Transverse colon (tissue), 4 donors: Measurements from ENCODE around the gene EFR3B. TPM values are rescaled to one million over a fixed set of nuclear protein-coding genes. Genes with fewer than 3 reads are reported as not detected.

Experiments
- DNase-seq: peaks from one replicate; pipeline ENCODE4 v3.0.0-alpha.2; 2019
- H3K27ac ChIP-seq, 4 donors: fragments of 200-600 bp; sonication (generic); 2 replicates each; pipeline ENCODE4 v1.5.1; 2016 to 2018; ENCODE audit warnings: inconsistent platforms in 4 of 4
- H3K27me3 ChIP-seq: fragments of 200-600 bp; sonication (generic); 2 replicates; pipeline ENCODE4 v1.5.1; 2017; ENCODE audit warnings: inconsistent platforms
- H3K36me3 ChIP-seq, 4 donors: fragments of 200-600 bp; sonication (generic); 2 replicates each; pipeline ENCODE4 v1.5.1; 2017 to 2019; ENCODE audit warnings: inconsistent platforms in 4 of 4
- H3K4me1 ChIP-seq, 4 donors: fragments of 200-600 bp; sonication (generic); 2 replicates each; pipeline ENCODE4 v1.5.1; 2017 to 2020; ENCODE audit warnings: inconsistent platforms in 4 of 4
- H3K4me3 ChIP-seq, 4 donors: fragments of 200-600 bp; sonication (generic); 1 replicate in 1 of 4; 2 replicates in 3 of 4; pipeline versions ENCODE4 v1.5.1 to v1.6.1; 2017 to 2019; ENCODE audit warnings: inconsistent platforms in 4 of 4
- H3K9me3 ChIP-seq, 2 donors: fragments of 200-600 bp; sonication (generic); 2 replicates each; pipeline ENCODE4 v1.5.1; 2017 to 2019; ENCODE audit warnings: inconsistent platforms in 2 of 2
- EP300 ChIP-seq: sonication (generic); formaldehyde crosslinking; IDR thresholded peaks from one replicate; pipeline ENCODE4 v1.6.1; 2017; ENCODE audit warnings: antibody characterized with exemption, low read depth
- POLR2A ChIP-seq: fragments of 450-650 bp; IDR thresholded peaks from one replicate; pipeline ENCODE4 v1.6.1; 2016; ENCODE audit warnings: antibody characterized with exemption, mild to moderate bottlenecking, moderate library complexity
- POLR2AphosphoS5 ChIP-seq, 3 donors: sonication (generic); formaldehyde crosslinking; IDR thresholded peaks; one replicate each; pipeline ENCODE4 v1.6.1; 2016; ENCODE audit warnings: antibody characterized with exemption in 3 of 3
- WGBS, 2 donors: methylation state at CpG; one replicate each; pipeline ENCODE4 v1.1.5; 2018; ENCODE audit warnings: low coverage in 1 of 2; 5-methylcytosine and 5-hydroxymethylcytosine counted together
- in situ Hi-C, 4 donors: fragments of 200-750 bp; cut with MboI; loops; one replicate each; pipeline versions ENCODE4 v1.15.0 to v1.15.1; 2017; ENCODE audit warnings: low sequenced_read_pairs in 3 of 4, low pct_ligation_motif_present in 1 of 4, low pct_unique_long_range_greater_than_20kb in 1 of 4
- intact Hi-C: fragments of 100-400 bp; cut with DNase I; formaldehyde crosslinking; loops from one replicate; pipeline ENCODE4 v1.15.1; 2023; ENCODE audit warnings: low total_unique reads
- total RNA-seq, 4 donors: library from RNA; depleted of rRNA; stranded (reverse); fragments of >200 nt; gene quantifications; one replicate each; pipeline ENCODE4 v1.1.0, GENCODE V29; 2016
- TF ChIP-seq, protein P1 (sequence below), 5 experiments: fragments of 200-600 bp in 3 of 5; fragments of 450-650 bp in 2 of 5; sonication (generic) in 3 of 5; IDR thresholded peaks; 1 replicate in 2 of 5; 2 replicates in 3 of 5; pipeline ENCODE4 v1.5.1; 2016 to 2017; ENCODE audit warnings: antibody characterized with exemption in 5 of 5, inconsistent platforms in 3 of 5, mild to moderate bottlenecking in 2 of 5, moderate library complexity in 1 of 5

Gene EFR3B
- total RNA-seq, 4 donors from 2014 or later: under 0.01 to 1.4 (median 0.70) TPM

DNA sequence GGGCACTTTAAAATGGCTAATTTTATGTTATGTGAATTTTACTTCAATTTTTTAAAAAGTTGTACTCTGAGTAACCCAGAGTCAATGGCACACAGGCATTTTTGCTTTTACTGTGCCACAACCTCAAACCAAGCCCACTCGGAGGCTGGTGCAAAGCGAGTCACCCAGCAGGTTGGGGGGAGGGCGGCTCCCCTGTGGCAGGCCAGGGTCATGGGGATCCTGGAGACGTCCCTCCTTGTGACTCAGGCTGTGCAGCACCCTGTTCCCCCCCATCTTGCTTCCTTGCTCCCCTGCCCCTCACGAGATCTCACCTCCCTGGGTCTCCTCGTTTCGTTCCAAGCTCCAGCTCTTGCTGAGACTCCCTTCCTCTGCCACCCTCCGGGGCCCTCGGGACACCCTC, 67.9 kb downstream of the EFR3B start:
- Histone ChIP-seq H3K36me3 (no peaks in the 10 kb centered on the region), H3K4me3 (no peak overlapping the region), H3K27me3 (no peaks in the 10 kb centered on the region), H3K9me3 (no peaks in the 10 kb centered on the region), H3K27ac (no peak overlapping the region), H3K4me1 (peaks cover 0 to 3% (median 0%) of the 10 kb centered on the region in 4 donors)
- in situ Hi-C loops: no loop called here
- TF ChIP-seq POLR2AphosphoS5 (IDR thresholded peaks at IDR 0.05) (no peak), POLR2A (no peak), EP300 (no peak)
- TF ChIP-seq, protein P1, sequence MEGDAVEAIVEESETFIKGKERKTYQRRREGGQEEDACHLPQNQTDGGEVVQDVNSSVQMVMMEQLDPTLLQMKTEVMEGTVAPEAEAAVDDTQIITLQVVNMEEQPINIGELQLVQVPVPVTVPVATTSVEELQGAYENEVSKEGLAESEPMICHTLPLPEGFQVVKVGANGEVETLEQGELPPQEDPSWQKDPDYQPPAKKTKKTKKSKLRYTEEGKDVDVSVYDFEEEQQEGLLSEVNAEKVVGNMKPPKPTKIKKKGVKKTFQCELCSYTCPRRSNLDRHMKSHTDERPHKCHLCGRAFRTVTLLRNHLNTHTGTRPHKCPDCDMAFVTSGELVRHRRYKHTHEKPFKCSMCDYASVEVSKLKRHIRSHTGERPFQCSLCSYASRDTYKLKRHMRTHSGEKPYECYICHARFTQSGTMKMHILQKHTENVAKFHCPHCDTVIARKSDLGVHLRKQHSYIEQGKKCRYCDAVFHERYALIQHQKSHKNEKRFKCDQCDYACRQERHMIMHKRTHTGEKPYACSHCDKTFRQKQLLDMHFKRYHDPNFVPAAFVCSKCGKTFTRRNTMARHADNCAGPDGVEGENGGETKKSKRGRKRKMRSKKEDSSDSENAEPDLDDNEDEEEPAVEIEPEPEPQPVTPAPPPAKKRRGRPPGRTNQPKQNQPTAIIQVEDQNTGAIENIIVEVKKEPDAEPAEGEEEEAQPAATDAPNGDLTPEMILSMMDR (IDR thresholded peaks at IDR 0.05): no peak
- intact Hi-C loops: no loop called here
- no peak for DNase-seq
- WGBS, 2 donors: 89% methylated on average over 5 to 9 of the region's 9 CpGs

DNA sequence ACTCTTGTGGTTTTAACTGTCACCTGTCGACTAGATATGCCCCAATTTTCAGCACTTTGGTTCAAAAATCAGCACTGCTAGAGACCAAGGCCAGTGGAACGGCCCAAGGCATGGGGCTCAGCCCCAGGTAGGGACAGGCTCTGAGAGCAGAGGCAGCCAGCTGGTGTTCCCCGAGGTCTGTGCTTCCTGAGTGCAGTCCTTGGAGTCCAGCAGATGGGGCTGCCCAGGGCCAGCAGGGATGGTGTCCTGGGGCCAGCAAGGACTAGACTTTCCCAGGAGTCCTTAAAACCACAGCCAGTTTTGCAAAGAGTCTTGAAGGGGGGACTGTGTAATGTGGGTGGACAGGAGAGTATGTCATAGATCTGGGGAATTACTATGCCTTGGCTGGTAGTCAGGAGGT, 70.2 kb downstream of the EFR3B start:
- no peak overlapping the region for H3K4me3 ChIP-seq
- H3K27me3 ChIP-seq: no peaks in the 10 kb centered on the region
- intact Hi-C loops (no loop called here), in situ Hi-C loops (no loop called here)
- H3K27ac ChIP-seq: no peak overlapping the region
- WGBS, 2 donors: 91 to 100% methylated on average over 1 to 3 of the region's 3 CpGs
- no peaks in the 10 kb centered on the region for H3K4me1 ChIP-seq
- H3K9me3 ChIP-seq: no peaks in the 10 kb centered on the region
- no peaks in the 10 kb centered on the region for H3K36me3 ChIP-seq
- TF ChIP-seq EP300 (no peak), POLR2AphosphoS5 (IDR thresholded peaks at IDR 0.05) (no peak), POLR2A (no peak)
- TF ChIP-seq, protein P1 (IDR thresholded peaks at IDR 0.05): no peak
- DNase-seq: no peak

DNA sequence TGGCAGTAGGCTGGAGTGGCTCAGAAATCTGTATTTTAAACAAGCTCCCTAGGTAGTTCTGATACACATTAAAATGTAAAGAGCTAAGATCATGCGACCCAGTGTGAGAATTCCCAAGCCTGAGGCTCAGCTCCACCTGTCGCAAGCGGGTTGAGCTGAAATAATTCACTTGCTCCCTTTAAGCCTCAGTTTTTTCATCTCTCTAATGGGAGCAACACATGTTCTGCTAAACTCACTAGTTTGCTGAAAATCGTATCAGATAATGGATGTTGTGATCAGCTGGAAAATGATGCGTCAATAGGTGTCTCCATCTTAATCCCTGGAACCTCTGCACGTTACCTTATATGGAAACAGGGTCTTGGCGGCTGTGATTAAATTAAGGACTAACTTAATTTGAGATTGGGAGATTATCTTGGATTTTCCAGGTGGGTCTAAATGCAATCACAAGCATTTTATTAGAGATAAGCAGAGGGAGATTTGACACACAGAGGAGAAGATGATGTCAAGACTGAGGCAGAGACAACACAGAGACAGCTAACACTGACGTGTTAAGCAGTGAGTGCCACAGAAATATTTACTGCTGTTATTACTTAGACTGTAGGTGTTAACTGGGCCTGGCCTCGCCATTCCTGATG, 73.5 kb downstream of the EFR3B start:
- 82 to 83% methylated on average over 8 to 9 of the region's 9 CpGs for WGBS, 2 donors
- in situ Hi-C loops: no loop called here
- no peaks in the 10 kb centered on the region for H3K27me3 ChIP-seq
- H3K27ac ChIP-seq: no peak overlapping the region
- TF ChIP-seq POLR2AphosphoS5 (IDR thresholded peaks at IDR 0.05) (no peak), EP300 (no peak), POLR2A (no peak)
- TF ChIP-seq, protein P1 (IDR thresholded peaks at IDR 0.05): no peak
- H3K36me3 ChIP-seq: no peaks in the 10 kb centered on the region
- no peak for DNase-seq
- H3K9me3 ChIP-seq: no peaks in the 10 kb centered on the region
- intact Hi-C loops: no loop called here
- no peak overlapping the region for H3K4me3 ChIP-seq
- H3K4me1 ChIP-seq: no peaks in the 10 kb centered on the region

DNA sequence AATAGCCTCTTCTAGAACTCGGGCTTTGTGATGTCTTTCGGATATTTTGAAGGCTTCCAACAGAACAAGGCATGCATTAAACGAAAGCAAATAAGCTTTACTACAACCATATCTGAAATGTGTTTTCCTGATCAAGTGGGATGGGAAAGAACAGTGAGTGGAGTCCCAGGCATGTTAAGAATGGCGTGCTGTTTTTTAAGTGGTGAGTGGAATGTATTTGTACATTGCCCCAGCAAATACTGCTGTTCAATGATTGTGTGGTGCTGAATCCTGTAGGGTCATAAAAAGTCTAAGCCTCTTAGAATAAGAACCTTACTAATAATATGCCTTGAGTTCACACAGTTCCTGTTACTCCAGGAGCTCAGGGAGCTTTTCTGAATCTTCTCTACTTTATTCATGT, 74.0 kb downstream of the EFR3B start:
- no peak overlapping the region for H3K4me3 ChIP-seq
- intact Hi-C loops: no loop called here
- no peak for DNase-seq
- no peak for TF ChIP-seq POLR2AphosphoS5 (IDR thresholded peaks at IDR 0.05)
- no peak for TF ChIP-seq EP300
- TF ChIP-seq, protein P1 (IDR thresholded peaks at IDR 0.05): no peak
- TF ChIP-seq POLR2A: no peak
- no peaks in the 10 kb centered on the region for H3K9me3 ChIP-seq
- no peaks in the 10 kb centered on the region for H3K4me1 ChIP-seq
- WGBS, 2 donors: 76 to 85% methylated on average over 4 of the region's 4 CpGs
- H3K27me3 ChIP-seq: no peaks in the 10 kb centered on the region
- in situ Hi-C loops: no loop called here
- H3K27ac ChIP-seq: no peak overlapping the region
- H3K36me3 ChIP-seq: no peaks in the 10 kb centered on the region
